IMR-90 (cell line): ENCODE results near the gene RND1. TPM values are rescaled to one million over a fixed set of nuclear protein-coding genes. Genes with fewer than 3 reads are reported as not detected.

Experiments used
- ATAC-seq: fragments of 200-7000 bp; cut with Tn5 transposase; 2 replicates; pipeline ENCODE4 v1.9.1; 2020; ENCODE audit warnings: low read depth, mild to moderate bottlenecking, moderate library complexity
- BruUV-seq: library from RNA; stranded (reverse); fragments of 400-500 nt; replicated peaks from 2 replicates; lab custom pipeline; 2021; lab: Mats Ljungman, UMichigan
- CTCF ChIA-PET: fragments of 300-600 bp; formaldehyde crosslinking; extraction: SDS; loops from one replicate; lab custom pipeline; 2021; ENCODE audit warnings: antibody characterized with exemption; lab: Yijun Ruan, JAX
- POLR2A ChIA-PET: fragments of 300-600 bp; sonication (Branson Sonifier 250); formaldehyde crosslinking; loops from one replicate; lab custom pipeline; 2022; ENCODE audit warnings: antibody characterized with exemption; ENCODE audit not compliant: unreplicated experiment; lab: Charles Lee
- DNase-seq: peaks from one replicate; pipeline ENCODE4 v3.0.0; 2013
- H2AFZ ChIP-seq: replicated peaks from 2 replicates; pipeline ENCODE3; 2013; ENCODE audit warnings: low read length, mild to moderate bottlenecking; ENCODE audit not compliant: poor library complexity
- H2AK5ac ChIP-seq: 2 replicates; pipeline ENCODE4 v1.6.1; 2013; ENCODE audit warnings: low read depth, low read length, inconsistent platforms
- H2AK9ac ChIP-seq: replicated peaks from 2 replicates; pipeline ENCODE3; 2013; ENCODE audit warnings: mild to moderate bottlenecking, low read depth, low read length, moderate library complexity; ENCODE audit not compliant: poor library complexity
- H2BK120ac ChIP-seq: 2 replicates; pipeline ENCODE4 v1.6.1; 2013; ENCODE audit warnings: low read depth, low read length, inconsistent platforms
- H2BK15ac ChIP-seq: 3 replicates; pipeline ENCODE4 v1.6.1; 2013; ENCODE audit warnings: low read depth, low read length, inconsistent platforms
- H2BK20ac ChIP-seq: 2 replicates; pipeline ENCODE4 v1.6.1; 2013; ENCODE audit warnings: low read depth, mild to moderate bottlenecking, inconsistent platforms, low read length, moderate library complexity
- H2BK5ac ChIP-seq: 2 replicates; pipeline ENCODE4 v1.6.1; 2013; ENCODE audit warnings: mild to moderate bottlenecking, low read depth, low read length, inconsistent platforms; ENCODE audit not compliant: poor library complexity, severe bottlenecking
- H3K14ac ChIP-seq: replicated peaks from 2 replicates; pipeline ENCODE4 v1.6.1; 2013; ENCODE audit warnings: low read depth, low read length, inconsistent platforms
- H3K18ac ChIP-seq: 2 replicates; pipeline ENCODE4 v1.6.1; 2013; ENCODE audit warnings: low read depth, low read length, control low read depth
- H3K23ac ChIP-seq: 2 replicates; pipeline ENCODE4 v1.6.1; 2013; ENCODE audit warnings: low read depth, low read length, inconsistent platforms
- H3K27ac ChIP-seq: 2 replicates; pipeline ENCODE4 v1.5.1; 2013; ENCODE audit warnings: mild to moderate bottlenecking, control low read depth, low read length; ENCODE audit not compliant: insufficient read depth
- H3K27me3 ChIP-seq: 2 replicates; pipeline ENCODE4 v1.6.1; 2013; ENCODE audit warnings: low read length; ENCODE audit not compliant: control insufficient read depth, insufficient read depth
- H3K36me3 ChIP-seq: 2 replicates; pipeline ENCODE4 v1.6.1; 2013; ENCODE audit warnings: low read length, mixed read lengths; ENCODE audit not compliant: control insufficient read depth, insufficient read depth
- H3K4ac ChIP-seq: 2 replicates; pipeline ENCODE4 v1.6.1; 2013; ENCODE audit warnings: low read depth, low read length, inconsistent platforms
- H3K4me1 ChIP-seq: 2 replicates; pipeline ENCODE4 v1.6.1; 2013; ENCODE audit warnings: low read length, mixed read lengths; ENCODE audit not compliant: control insufficient read depth, insufficient read depth
- H3K4me2 ChIP-seq: 2 replicates; pipeline ENCODE4 v1.6.1; 2013; ENCODE audit warnings: low read depth, mild to moderate bottlenecking, control low read depth, low read length, moderate library complexity
- H3K4me3 ChIP-seq: 2 replicates; pipeline ENCODE4 v1.5.1; 2013; ENCODE audit warnings: low read depth, mild to moderate bottlenecking, control low read depth, low read length, moderate library complexity; ENCODE audit not compliant: insufficient read depth
- H3K56ac ChIP-seq: 2 replicates; pipeline ENCODE4 v1.6.1; 2013; ENCODE audit warnings: low read length, inconsistent platforms; ENCODE audit not compliant: insufficient read depth; ENCODE audit errors: extremely low read depth
- H3K79me1 ChIP-seq, 2 experiments: 2 replicates each; pipeline ENCODE4 v1.6.1; 2013; ENCODE audit warnings: low read length in 2 of 2, inconsistent platforms in 1 of 2, low read depth in 1 of 2
- H3K9ac ChIP-seq: 2 replicates; pipeline ENCODE4 v1.6.1; 2013; ENCODE audit warnings: low read depth, low read length, control low read depth
- H3K9me1 ChIP-seq: 2 replicates; pipeline ENCODE4 v1.6.1; 2013; ENCODE audit warnings: low read length, inconsistent platforms; ENCODE audit not compliant: insufficient read depth
- H3K9me3 ChIP-seq: 2 replicates; pipeline ENCODE4 v1.6.1; 2013; ENCODE audit warnings: low read length; ENCODE audit not compliant: control insufficient read depth, insufficient read depth
- H4K20me1 ChIP-seq: 2 replicates; pipeline ENCODE4 v1.6.1; 2013; ENCODE audit warnings: low read length, inconsistent platforms; ENCODE audit not compliant: insufficient read depth
- H4K5ac ChIP-seq: 2 replicates; pipeline ENCODE4 v1.6.1; 2013; ENCODE audit warnings: mild to moderate bottlenecking, low read depth, low read length, control low read depth
- H4K8ac ChIP-seq, 2 experiments: 2 replicates each; pipeline ENCODE4 v1.6.1; 2013; ENCODE audit warnings: low read depth in 2 of 2, low read length in 2 of 2, control low read depth in 1 of 2, inconsistent platforms in 1 of 2
- H4K91ac ChIP-seq: 2 replicates; pipeline ENCODE4 v1.6.1; 2013; ENCODE audit warnings: low read depth, low read length, inconsistent platforms; ENCODE audit not compliant: insufficient read depth
- BHLHE40 ChIP-seq: fragments of 150-350 bp; IDR thresholded peaks from 2 replicates; pipeline ENCODE4 v1.6.1; 2016; ENCODE audit warnings: mild to moderate bottlenecking, low read depth, low read length
- CEBPB ChIP-seq: IDR thresholded peaks from 2 replicates; pipeline ENCODE4 v1.6.1; 2012; ENCODE audit warnings: low read depth, low read length, improper control_type of control experiment
- CHD1 ChIP-seq: IDR thresholded peaks from 2 replicates; pipeline ENCODE4 v1.6.1; 2012; ENCODE audit warnings: low read depth, low read length, improper control_type of control experiment
- FOS ChIP-seq: fragments of 150-350 bp; IDR thresholded peaks from 2 replicates; pipeline ENCODE4 v1.6.1; 2016; ENCODE audit warnings: low read depth, low read length
- MAZ ChIP-seq: IDR thresholded peaks from 2 replicates; pipeline ENCODE4 v1.6.1; 2012; ENCODE audit warnings: low read depth, mild to moderate bottlenecking, low read length, improper control_type of control experiment, moderate library complexity, borderline replicate concordance
- MXI1 ChIP-seq: IDR thresholded peaks from 2 replicates; pipeline ENCODE4 v1.6.1; 2012; ENCODE audit warnings: low read depth, mild to moderate bottlenecking, low read length, moderate library complexity, borderline replicate concordance
- NFE2L2 ChIP-seq: fragments of 150-350 bp; IDR thresholded peaks from 2 replicates; pipeline ENCODE4 v1.6.1; 2016; ENCODE audit warnings: low read depth, mild to moderate bottlenecking, low read length
- POLR2A ChIP-seq: IDR thresholded peaks from 2 replicates; pipeline ENCODE4 v1.6.1; 2012; ENCODE audit warnings: mild to moderate bottlenecking, low read depth, low read length
- RCOR1 ChIP-seq: IDR thresholded peaks from 2 replicates; pipeline ENCODE4 v1.6.1; 2012; ENCODE audit warnings: mild to moderate bottlenecking, low read length, improper control_type of control experiment; ENCODE audit not compliant: insufficient replicate concordance
- RFX5 ChIP-seq: IDR thresholded peaks from 2 replicates; pipeline ENCODE4 v1.8.0; 2012; ENCODE audit warnings: low read depth, mild to moderate bottlenecking, low read length, moderate library complexity
- SMC3 ChIP-seq: fragments of 150-350 bp; IDR thresholded peaks from 2 replicates; pipeline ENCODE4 v1.6.1; 2016; ENCODE audit warnings: low read depth, mild to moderate bottlenecking, antibody characterized with exemption, low read length, moderate library complexity
- WGBS, 2 experiments: methylation state at CpG; one replicate each; pipeline versions ENCODE4 v1.1.5 to v1.1.7; 2013; ENCODE audit warnings: missing lambda C conversion rate in 2 of 2; ENCODE audit not compliant: insufficient read length in 1 of 2; ENCODE audit errors: extremely low coverage in 2 of 2; 5-methylcytosine and 5-hydroxymethylcytosine counted together
- dilution Hi-C: fragments of 300-500 bp; cut with HindIII; formaldehyde crosslinking; loops from one replicate; pipeline ENCODE4 v1.14.3; 2018; ENCODE audit warnings: low sequenced_read_pairs; ENCODE audit not compliant: unreplicated experiment
- in situ Hi-C: fragments of 300-500 bp; cut with MboI; formaldehyde crosslinking; loops from 3 replicates; pipeline ENCODE4 v1.14.3; 2019; ENCODE audit warnings: low sequenced_read_pairs, inconsistent platforms, mixed read lengths
- intact Hi-C: fragments of 100-400 bp; cut with micrococcal nuclease; formaldehyde crosslinking; loops from 2 replicates; pipeline ENCODE4 v1.10.0; 2022
- polyA plus RNA-seq, 3 experiments: library from polyadenylated mRNA; depleted of rRNA; stranded (reverse); fragments of >200 nt; gene quantifications; 2 replicates each; pipeline ENCODE4 v1.2.3, GENCODE V29; 2012; ENCODE audit warnings: low replicate concordance in 1 of 3
- total RNA-seq: library from RNA; depleted of rRNA; stranded (reverse); fragments of >200 nt; gene quantifications from 2 replicates; pipeline ENCODE4 v1.2.3, GENCODE V29; 2012
- TF ChIP-seq, protein P1 (sequence below): fragments of 150-350 bp; IDR thresholded peaks from 2 replicates; pipeline ENCODE4 v1.6.1; 2016; ENCODE audit warnings: low read depth, mild to moderate bottlenecking, low read length, moderate library complexity, borderline replicate concordance
- TF ChIP-seq, protein P2 (sequence below): fragments of 150-350 bp; IDR thresholded peaks from 2 replicates; pipeline ENCODE4 v1.6.1; 2017; ENCODE audit warnings: mild to moderate bottlenecking, antibody characterized with exemption, low read length, low read depth
- TF ChIP-seq, protein P3 (sequence below): conservative IDR thresholded peaks from 2 replicates; pipeline ENCODE4 v1.5.1; 2012; ENCODE audit warnings: mild to moderate bottlenecking, low read depth, low read length, improper control_type of control experiment

The RND1 gene
- total and polyA plus RNA-seq, 2 of the 4 experiments (the other 2 are of a cell fraction) = under 0.01 to 0.21 TPM

DNA sequence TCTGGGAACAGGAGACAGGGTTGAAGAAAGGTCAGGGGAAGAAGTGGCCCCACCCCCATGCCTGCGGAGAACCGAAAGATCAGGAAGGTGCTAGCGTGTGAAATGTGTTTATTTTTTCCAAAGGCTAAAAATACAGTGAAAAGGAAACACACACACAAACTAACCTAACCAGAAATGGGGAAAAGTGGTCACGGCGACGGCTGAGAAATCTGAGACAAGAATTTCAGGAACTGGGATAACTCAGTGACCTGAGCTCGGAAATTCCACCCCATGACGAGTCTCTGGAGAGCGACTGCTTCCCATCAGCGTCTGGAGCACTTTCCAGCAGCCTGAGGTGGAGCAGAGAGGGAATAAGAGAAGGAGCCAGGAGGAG, 16.6 kb upstream of the RND1 start:
- no peak overlapping the region for H3K27ac ChIP-seq
- no peaks in the 10 kb centered on the region for H3K79me1 ChIP-seq
- no peak overlapping the region for H2BK5ac ChIP-seq
- 0 out of 4 replicates have a peak overlapping the region, but pooled peaks of 1 of the 2 experiments have one; percentile 42 for H4K8ac ChIP-seq
- peak overlapping the region; percentile 6; the same call in 1 of the 2 replicates for H3K23ac ChIP-seq
- no peaks in the 10 kb centered on the region for H3K36me3 ChIP-seq
- H3K56ac ChIP-seq = no peak overlapping the region
- peak overlapping the region; percentile 57 for H3K14ac ChIP-seq
- WGBS, 2 experiments = 3% methylated on average over 4 of the region's 10 CpGs; no CpG with 5 or more reads in 1 of the 2 experiments
- ChIA-PET POLR2A (no interaction called here), CTCF (interaction anchor here (1.0 to 2.7 kb wide), 3 partner anchors 8 to 29 kb away, joined by 3 to 11 read pairs (median 5); no protein-coding TSS in a partner anchor)
- dilution Hi-C loops = no loop called here
- peaks cover 15% of the 10 kb centered on the region for H3K4me1 ChIP-seq
- H2BK15ac ChIP-seq = no peak overlapping the region
- ATAC-seq = peak; percentile 71
- no peak overlapping the region for H4K5ac ChIP-seq
- no peaks in the 10 kb centered on the region for H4K20me1 ChIP-seq
- peak overlapping the region; percentile 50; the same call in 1 of the 2 replicates for H3K4ac ChIP-seq
- H2BK20ac ChIP-seq = peak overlapping the region; percentile 30; the same call in 1 of the 2 replicates
- peaks cover 10% of the 10 kb centered on the region for H3K27me3 ChIP-seq
- peak overlapping the region; percentile 70 for H3K4me2 ChIP-seq
- H2AFZ ChIP-seq = peak overlapping the region; percentile 38
- no peak overlapping the region for H4K91ac ChIP-seq
- no peak overlapping the region for H2AK5ac ChIP-seq
- no peaks in the 10 kb centered on the region; the same call in 1 of the 2 replicates for H3K9me1 ChIP-seq
- H3K18ac ChIP-seq = no peak overlapping the region; the same call in 1 of the 2 replicates
- peak; percentile 66 for DNase-seq
- in situ Hi-C loops = no loop called here
- no peak overlapping the region; the same call in 1 of the 2 replicates for H2BK120ac ChIP-seq
- no peak overlapping the region for H3K9ac ChIP-seq
- TF ChIP-seq, protein P1, sequence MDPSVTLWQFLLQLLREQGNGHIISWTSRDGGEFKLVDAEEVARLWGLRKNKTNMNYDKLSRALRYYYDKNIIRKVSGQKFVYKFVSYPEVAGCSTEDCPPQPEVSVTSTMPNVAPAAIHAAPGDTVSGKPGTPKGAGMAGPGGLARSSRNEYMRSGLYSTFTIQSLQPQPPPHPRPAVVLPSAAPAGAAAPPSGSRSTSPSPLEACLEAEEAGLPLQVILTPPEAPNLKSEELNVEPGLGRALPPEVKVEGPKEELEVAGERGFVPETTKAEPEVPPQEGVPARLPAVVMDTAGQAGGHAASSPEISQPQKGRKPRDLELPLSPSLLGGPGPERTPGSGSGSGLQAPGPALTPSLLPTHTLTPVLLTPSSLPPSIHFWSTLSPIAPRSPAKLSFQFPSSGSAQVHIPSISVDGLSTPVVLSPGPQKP = no peak
- no peak for TF ChIP-seq BHLHE40
- TF ChIP-seq SMC3 = no peak
- TF ChIP-seq POLR2A = no peak
- TF ChIP-seq CHD1 = no peak
- TF ChIP-seq, protein P2, sequence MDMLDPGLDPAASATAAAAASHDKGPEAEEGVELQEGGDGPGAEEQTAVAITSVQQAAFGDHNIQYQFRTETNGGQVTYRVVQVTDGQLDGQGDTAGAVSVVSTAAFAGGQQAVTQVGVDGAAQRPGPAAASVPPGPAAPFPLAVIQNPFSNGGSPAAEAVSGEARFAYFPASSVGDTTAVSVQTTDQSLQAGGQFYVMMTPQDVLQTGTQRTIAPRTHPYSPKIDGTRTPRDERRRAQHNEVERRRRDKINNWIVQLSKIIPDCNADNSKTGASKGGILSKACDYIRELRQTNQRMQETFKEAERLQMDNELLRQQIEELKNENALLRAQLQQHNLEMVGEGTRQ = no peak
- no peak for TF ChIP-seq RCOR1
- TF ChIP-seq NFE2L2 = no peak
- no peak for TF ChIP-seq FOS
- no peak for TF ChIP-seq RFX5
- TF ChIP-seq, protein P3, sequence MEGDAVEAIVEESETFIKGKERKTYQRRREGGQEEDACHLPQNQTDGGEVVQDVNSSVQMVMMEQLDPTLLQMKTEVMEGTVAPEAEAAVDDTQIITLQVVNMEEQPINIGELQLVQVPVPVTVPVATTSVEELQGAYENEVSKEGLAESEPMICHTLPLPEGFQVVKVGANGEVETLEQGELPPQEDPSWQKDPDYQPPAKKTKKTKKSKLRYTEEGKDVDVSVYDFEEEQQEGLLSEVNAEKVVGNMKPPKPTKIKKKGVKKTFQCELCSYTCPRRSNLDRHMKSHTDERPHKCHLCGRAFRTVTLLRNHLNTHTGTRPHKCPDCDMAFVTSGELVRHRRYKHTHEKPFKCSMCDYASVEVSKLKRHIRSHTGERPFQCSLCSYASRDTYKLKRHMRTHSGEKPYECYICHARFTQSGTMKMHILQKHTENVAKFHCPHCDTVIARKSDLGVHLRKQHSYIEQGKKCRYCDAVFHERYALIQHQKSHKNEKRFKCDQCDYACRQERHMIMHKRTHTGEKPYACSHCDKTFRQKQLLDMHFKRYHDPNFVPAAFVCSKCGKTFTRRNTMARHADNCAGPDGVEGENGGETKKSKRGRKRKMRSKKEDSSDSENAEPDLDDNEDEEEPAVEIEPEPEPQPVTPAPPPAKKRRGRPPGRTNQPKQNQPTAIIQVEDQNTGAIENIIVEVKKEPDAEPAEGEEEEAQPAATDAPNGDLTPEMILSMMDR = no peak
- no peak for TF ChIP-seq MAZ
- no peak for TF ChIP-seq MXI1
- no peak for TF ChIP-seq CEBPB
- H2AK9ac ChIP-seq = no peak overlapping the region
- no peaks in the 10 kb centered on the region for H3K9me3 ChIP-seq
- intact Hi-C loops = no loop called here
- H3K4me3 ChIP-seq = no peak overlapping the region
- BruUV-seq = no TSS peak
